Ectodermal cell (in vitro differentiated cells): ENCODE measurements around the gene OST4.
A peak's percentile ranks its signal among the peaks of the same experiment; 100 is the strongest.
"Not testable (repeated sequence)": the region's sequence is repeated elsewhere in the genome, so short reads cannot be mapped to it uniquely, and the experiment has no call there.

Experiments
- H3K27ac ChIP-seq: 2 replicates; pipeline ENCODE4 v1.7.0; 2013; ENCODE audit warnings: mild to moderate bottlenecking, low read depth, low read length; ENCODE audit not compliant: insufficient read depth, poor library complexity, severe bottlenecking
- H3K27me3 ChIP-seq: 2 replicates; pipeline ENCODE4 v1.7.0; 2013; ENCODE audit warnings: mild to moderate bottlenecking, low read length; ENCODE audit not compliant: insufficient read depth, control insufficient read depth, poor library complexity, severe bottlenecking
- H3K36me3 ChIP-seq: one replicate; pipeline ENCODE4 v1.7.0; 2013; ENCODE audit warnings: low read length; ENCODE audit not compliant: control insufficient read depth, insufficient read depth
- H3K4me1 ChIP-seq: one replicate; pipeline ENCODE4 v1.7.0; 2013; ENCODE audit warnings: low read length; ENCODE audit not compliant: control insufficient read depth, insufficient read depth
- H3K4me3 ChIP-seq: 2 replicates; pipeline ENCODE4 v1.7.0; 2013; ENCODE audit warnings: low read depth, low read length, control low read depth; ENCODE audit not compliant: insufficient read depth
- H3K9me3 ChIP-seq: 2 replicates; pipeline ENCODE4 v1.7.0; 2013; ENCODE audit warnings: mild to moderate bottlenecking, low read length, moderate library complexity; ENCODE audit not compliant: control insufficient read depth
- WGBS, 2 experiments: methylation state at CpG; one replicate each; pipeline ENCODE4 v1.1.7; 2013; ENCODE audit warnings: missing lambda C conversion rate in 2 of 2; 5-methylcytosine and 5-hydroxymethylcytosine counted together

OST4 gene

GRCh38 chr2:27078267-27079194, 7.1 kb upstream of the OST4 start, which contains the start of gene EMILIN1:
Gene EMILIN1, plus strand, starts transcription at chr2:27078615. Its CDS starts 451 bp downstream, at chr2:27079066.
- Histone ChIP-seq H3K36me3 (no peaks in the 10 kb centered on the region), H3K27ac (peak within 1 kb of the TSS; percentile 16), H3K9me3 (no peaks in the 10 kb centered on the region), H3K4me1 (peaks cover 25% of the 10 kb centered on the region), H3K27me3 (no peaks in the 10 kb centered on the region), H3K4me3 (no peak within 1 kb of the TSS)
- WGBS, 2 experiments: 69 to 71% methylated on average over 40 to 41 of the region's 41 CpGs

- no peak overlapping the region for H3K4me3 ChIP-seq
- no peaks in the 10 kb centered on the region for H3K9me3 ChIP-seq
- H3K36me3 ChIP-seq: no peaks in the 10 kb centered on the region
- 90 to 91% methylated on average over 7 of the region's 7 CpGs for WGBS, 2 experiments
- no peak overlapping the region for H3K27ac ChIP-seq
- H3K27me3 ChIP-seq: no peaks in the 10 kb centered on the region
- peaks cover 31% of the 10 kb centered on the region for H3K4me1 ChIP-seq
Measured at GRCh38 chr2:27077231-27077630, 5.8 kb upstream of the OST4 start.

- no peaks in the 10 kb centered on the region for H3K9me3 ChIP-seq
- H3K4me1 ChIP-seq: peaks cover 26% of the 10 kb centered on the region
- H3K36me3 ChIP-seq: no peaks in the 10 kb centered on the region
- 89 to 92% methylated on average over 4 of the region's 4 CpGs for WGBS, 2 experiments
- no peak overlapping the region for H3K4me3 ChIP-seq
- H3K27me3 ChIP-seq: no peaks in the 10 kb centered on the region
- no peak overlapping the region for H3K27ac ChIP-seq
Measured at GRCh38 chr2:27076323-27076722, 4.9 kb upstream of the OST4 start.

GRCh38 chr2:27075566-27075871, 4.1 kb upstream of the OST4 start:
- WGBS, 2 experiments: 92% methylated on average over 6 of the region's 6 CpGs
- H3K9me3 ChIP-seq, H3K27ac ChIP-seq: not testable (repeated sequence)

GRCh38 chr2:27074738-27075565, 3.5 kb upstream of the OST4 start:
- Histone ChIP-seq H3K27me3 (no peaks in the 10 kb centered on the region), H3K36me3 (no peaks in the 10 kb centered on the region), H3K4me1 (peaks cover 19% of the 10 kb centered on the region), H3K4me3 (no peak overlapping the region), H3K27ac (no peak overlapping the region), H3K9me3 (no peaks in the 10 kb centered on the region)
- 91 to 94% methylated on average over 4 of the region's 4 CpGs for WGBS, 2 experiments

More at GRCh38 chr2:27075566-27075871, 4.1 kb upstream of the OST4 start:
- H3K4me3 ChIP-seq, H3K36me3 ChIP-seq, H3K27me3 ChIP-seq: not testable (repeated sequence)
- peaks cover 20% of the 10 kb centered on the region for H3K4me1 ChIP-seq

GRCh38 chr2:27073782-27074181, 2.3 kb upstream of the OST4 start:
- H3K9me3 ChIP-seq: no peaks in the 10 kb centered on the region
- peaks cover 14% of the 10 kb centered on the region for H3K4me1 ChIP-seq
- H3K36me3 ChIP-seq: peaks cover 5% of the 10 kb centered on the region
- WGBS, 2 experiments: 92 to 95% methylated on average over 2 of the region's 2 CpGs
- H3K27ac ChIP-seq: no peak overlapping the region
- H3K27me3 ChIP-seq: no peaks in the 10 kb centered on the region
- no peak overlapping the region for H3K4me3 ChIP-seq

DNA sequence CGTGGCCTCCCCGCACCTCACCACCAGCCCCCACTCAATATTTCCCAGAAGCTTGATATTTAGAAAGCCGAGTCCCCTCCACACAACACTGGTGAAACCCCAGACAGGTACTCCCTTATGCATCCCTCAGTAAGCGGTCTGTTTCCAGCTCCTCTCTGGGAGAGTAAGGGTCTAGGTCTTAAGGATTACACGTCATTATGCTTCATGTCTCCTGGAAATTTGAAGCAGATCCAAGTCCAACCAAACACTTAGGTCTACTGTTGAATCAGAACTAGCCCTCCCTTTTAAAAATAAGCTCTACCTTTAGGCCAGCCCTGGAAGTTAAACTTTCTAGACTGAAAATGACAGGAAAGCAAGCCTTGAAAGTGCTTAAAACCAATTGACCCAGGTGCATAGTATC, 1.5 kb upstream of the OST4 start:
- H3K36me3 ChIP-seq: peaks cover 11% of the 10 kb centered on the region
- H3K9me3 ChIP-seq: no peaks in the 10 kb centered on the region
- H3K27me3 ChIP-seq: no peaks in the 10 kb centered on the region
- H3K4me1 ChIP-seq: peaks cover 10% of the 10 kb centered on the region
- no peak overlapping the region for H3K27ac ChIP-seq
- 57 to 62% methylated on average over 5 of the region's 5 CpGs for WGBS, 2 experiments
- no peak overlapping the region for H3K4me3 ChIP-seq

DNA sequence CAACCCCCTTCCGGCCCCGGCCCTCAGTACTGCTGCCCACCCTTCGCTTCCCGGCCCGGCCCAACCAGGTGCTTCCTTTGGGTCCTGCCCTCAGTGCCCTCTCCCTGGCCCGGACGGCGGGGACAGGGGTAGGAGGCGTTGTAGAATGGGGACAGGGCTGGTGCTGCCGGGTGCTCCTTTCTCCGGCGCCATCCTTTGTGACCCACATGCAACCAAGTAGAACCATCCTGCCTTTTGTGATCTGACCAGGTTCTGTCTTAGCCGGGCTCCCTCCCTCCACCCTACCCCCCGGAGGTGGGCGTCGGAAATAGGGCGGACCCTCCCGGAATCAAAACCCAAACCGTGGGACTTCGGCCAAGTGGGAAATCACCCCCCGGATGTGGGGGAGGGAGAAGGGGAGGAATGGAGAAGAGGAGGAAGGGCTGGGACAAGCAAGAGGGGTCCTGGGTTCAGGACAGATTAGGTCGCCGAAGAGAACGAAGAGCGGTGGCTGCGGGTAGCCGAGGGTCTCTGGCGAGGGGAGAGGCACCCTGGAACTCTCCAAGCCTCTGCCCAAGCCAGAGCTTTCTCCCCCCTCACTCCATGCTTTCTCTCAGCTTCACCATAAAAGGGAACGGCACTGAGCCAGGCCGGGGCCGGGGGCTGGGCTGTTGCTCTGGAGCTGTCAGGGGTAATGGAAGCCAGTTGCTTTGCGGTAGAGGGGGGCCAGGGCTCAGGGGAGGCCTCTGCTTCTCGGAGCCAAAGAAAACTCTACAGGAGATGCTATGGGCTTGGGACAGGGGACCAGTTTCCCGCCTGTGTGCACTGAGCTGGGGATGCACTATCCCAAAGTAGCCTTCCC, 756 bp upstream of the OST4 start:
- H3K27me3 ChIP-seq: no peaks in the 10 kb centered on the region
- H3K9me3 ChIP-seq: no peaks in the 10 kb centered on the region
- H3K4me1 ChIP-seq: peaks cover 10% of the 10 kb centered on the region
- H3K36me3 ChIP-seq: peaks cover 11% of the 10 kb centered on the region
- H3K4me3 ChIP-seq: peak overlapping the region; percentile 97
- H3K27ac ChIP-seq: peak overlapping the region; percentile 56
- 2% methylated on average over 34 of the region's 34 CpGs for WGBS, 2 experiments

GRCh38 chr2:27070653-27071276, 689 bp downstream of the OST4 start:
- Histone ChIP-seq H3K4me3 (peak overlapping the region; percentile 97), H3K36me3 (peaks cover 17% of the 10 kb centered on the region), H3K4me1 (peaks cover 10% of the 10 kb centered on the region), H3K27ac (peak overlapping the region; percentile 79), H3K27me3 (no peaks in the 10 kb centered on the region), H3K9me3 (no peaks in the 10 kb centered on the region)
- 11% methylated on average over 11 of the region's 11 CpGs for WGBS, 2 experiments
